Parathyroid adenoma (tissue), 2 donors: ENCODE results near the gene TEP1.

Experiments used
- H2AFZ ChIP-seq: fragments of 300-600 bp; sonication (generic); one replicate; pipeline ENCODE4 v1.7.0; 2017; ENCODE audit warnings: antibody characterized with exemption, mild to moderate bottlenecking
- H3K27ac ChIP-seq: fragments of 300-600 bp; sonication (generic); one replicate; pipeline ENCODE4 v1.7.0; 2017
- H3K27me3 ChIP-seq: fragments of 300-600 bp; sonication (generic); one replicate; pipeline ENCODE4 v1.7.0; 2017; ENCODE audit warnings: low read length; ENCODE audit not compliant: control insufficient read depth, insufficient read depth
- H3K36me3 ChIP-seq: fragments of 300-600 bp; sonication (generic); one replicate; pipeline ENCODE4 v1.7.0; 2017; ENCODE audit warnings: low read length; ENCODE audit not compliant: control insufficient read depth, insufficient read depth
- H3K4me1 ChIP-seq: fragments of 300-600 bp; sonication (generic); one replicate; pipeline ENCODE4 v1.7.0; 2017; ENCODE audit warnings: control low read depth
- H3K4me2 ChIP-seq: fragments of 300-600 bp; sonication (generic); one replicate; pipeline ENCODE4 v1.7.0; 2017; ENCODE audit warnings: low read length
- H3K4me3 ChIP-seq: fragments of 300-600 bp; sonication (generic); one replicate; pipeline ENCODE4 v1.7.0; 2017; ENCODE audit warnings: low read depth, low read length
- H3K79me2 ChIP-seq: fragments of 300-600 bp; sonication (generic); one replicate; pipeline ENCODE4 v1.7.0; 2017; ENCODE audit warnings: control low read depth
- H3K9ac ChIP-seq: fragments of 300-600 bp; sonication (generic); one replicate; pipeline ENCODE4 v1.7.0; 2017; ENCODE audit warnings: mild to moderate bottlenecking
- H3K9me3 ChIP-seq: fragments of 300-600 bp; sonication (generic); one replicate; pipeline ENCODE4 v1.7.0; 2017; ENCODE audit warnings: low read length; ENCODE audit not compliant: control insufficient read depth
- TF ChIP-seq, protein P1 (sequence below): fragments of 300-600 bp; sonication (generic); IDR thresholded peaks from one replicate; pipeline ENCODE4 v1.7.0; 2017; ENCODE audit warnings: antibody characterized with exemption, mild to moderate bottlenecking
- donor health status: primary hyperparathyroidism.

TEP1 gene

DNA sequence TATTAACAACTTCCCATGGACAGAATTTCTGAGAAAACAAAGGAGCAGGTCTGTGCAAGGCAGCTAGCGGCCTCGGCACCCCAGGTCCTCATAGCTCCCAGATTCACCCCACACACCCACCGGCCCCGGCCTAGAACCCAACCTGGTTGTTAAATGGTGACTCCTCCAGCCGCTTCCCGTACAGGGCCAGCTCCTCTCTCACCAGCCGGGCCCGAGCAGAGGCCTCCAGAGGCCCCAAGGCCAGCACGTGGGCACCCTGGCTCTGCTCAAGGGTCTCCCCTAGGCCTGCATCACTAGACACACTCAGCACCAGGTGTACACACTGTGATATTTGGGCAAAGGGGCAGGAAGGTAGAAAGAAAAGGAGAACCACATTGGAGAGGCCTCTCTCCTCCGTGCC is 30.3 kb downstream of the TEP1 start:
- Histone ChIP-seq H3K9me3 (no peaks in the 10 kb centered on the region), H3K9ac (no peak overlapping the region), H3K4me1 (no peaks in the 10 kb centered on the region), H3K79me2 (no peaks in the 10 kb centered on the region), H3K4me3 (no peak overlapping the region), H3K27ac (no peak overlapping the region), H3K4me2 (no peak overlapping the region), H3K36me3 (no peaks in the 10 kb centered on the region), H3K27me3 (no peaks in the 10 kb centered on the region), H2AFZ (no peak overlapping the region)
- TF ChIP-seq, protein P1, sequence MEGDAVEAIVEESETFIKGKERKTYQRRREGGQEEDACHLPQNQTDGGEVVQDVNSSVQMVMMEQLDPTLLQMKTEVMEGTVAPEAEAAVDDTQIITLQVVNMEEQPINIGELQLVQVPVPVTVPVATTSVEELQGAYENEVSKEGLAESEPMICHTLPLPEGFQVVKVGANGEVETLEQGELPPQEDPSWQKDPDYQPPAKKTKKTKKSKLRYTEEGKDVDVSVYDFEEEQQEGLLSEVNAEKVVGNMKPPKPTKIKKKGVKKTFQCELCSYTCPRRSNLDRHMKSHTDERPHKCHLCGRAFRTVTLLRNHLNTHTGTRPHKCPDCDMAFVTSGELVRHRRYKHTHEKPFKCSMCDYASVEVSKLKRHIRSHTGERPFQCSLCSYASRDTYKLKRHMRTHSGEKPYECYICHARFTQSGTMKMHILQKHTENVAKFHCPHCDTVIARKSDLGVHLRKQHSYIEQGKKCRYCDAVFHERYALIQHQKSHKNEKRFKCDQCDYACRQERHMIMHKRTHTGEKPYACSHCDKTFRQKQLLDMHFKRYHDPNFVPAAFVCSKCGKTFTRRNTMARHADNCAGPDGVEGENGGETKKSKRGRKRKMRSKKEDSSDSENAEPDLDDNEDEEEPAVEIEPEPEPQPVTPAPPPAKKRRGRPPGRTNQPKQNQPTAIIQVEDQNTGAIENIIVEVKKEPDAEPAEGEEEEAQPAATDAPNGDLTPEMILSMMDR: no peak

DNA sequence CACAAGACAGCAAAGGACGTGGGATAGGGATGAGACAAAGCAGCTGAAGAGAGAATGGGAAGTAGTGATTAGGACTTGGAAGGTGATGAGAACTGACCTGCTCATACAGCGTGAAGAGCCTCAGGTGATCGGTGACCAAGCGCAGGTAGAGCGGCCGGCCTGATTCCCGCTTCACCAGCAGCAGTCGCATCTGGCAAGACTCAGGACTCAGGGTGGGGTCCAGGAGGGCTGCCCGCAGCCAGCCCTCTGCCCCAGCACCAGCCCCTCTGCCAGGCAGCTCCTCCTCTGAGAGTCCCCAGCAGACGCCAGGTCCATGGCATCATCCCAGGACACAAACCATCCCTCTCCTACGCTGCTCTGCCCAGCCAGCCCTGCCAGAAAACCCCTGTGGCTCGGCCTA is 30.8 kb downstream of the TEP1 start:
- H3K79me2 ChIP-seq: no peaks in the 10 kb centered on the region
- no peaks in the 10 kb centered on the region for H3K9me3 ChIP-seq
- no peak overlapping the region for H3K4me2 ChIP-seq
- no peaks in the 10 kb centered on the region for H3K27me3 ChIP-seq
- TF ChIP-seq, protein P1: no peak
- no peaks in the 10 kb centered on the region for H3K36me3 ChIP-seq
- H2AFZ ChIP-seq: no peak overlapping the region
- H3K4me3 ChIP-seq: no peak overlapping the region
- no peak overlapping the region for H3K9ac ChIP-seq
- H3K27ac ChIP-seq: no peak overlapping the region
- H3K4me1 ChIP-seq: no peaks in the 10 kb centered on the region

DNA sequence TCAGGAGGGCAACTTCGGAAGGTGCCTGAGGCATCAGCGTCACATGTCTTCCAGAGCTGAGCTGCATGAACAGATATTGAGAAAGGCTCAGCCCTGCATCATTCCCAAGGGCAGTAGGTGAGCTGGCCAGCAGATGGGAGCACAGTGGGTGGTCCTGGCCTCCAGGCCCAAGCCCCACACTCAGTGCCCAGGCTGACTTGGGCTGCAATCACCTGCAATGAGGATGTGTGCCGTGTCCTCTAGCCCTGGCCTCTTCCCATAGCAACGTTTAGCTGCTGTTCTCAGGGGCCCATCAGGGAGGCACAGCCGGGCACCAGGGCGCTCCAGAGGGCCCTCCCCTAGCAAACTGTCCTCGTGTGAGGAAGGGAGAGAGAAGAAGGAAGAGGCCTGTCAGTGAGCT is 32.0 kb downstream of the TEP1 start:
- Histone ChIP-seq H3K36me3 (no peaks in the 10 kb centered on the region), H3K79me2 (no peaks in the 10 kb centered on the region), H3K4me2 (no peak overlapping the region), H3K9ac (no peak overlapping the region), H3K27me3 (no peaks in the 10 kb centered on the region), H2AFZ (no peak overlapping the region), H3K9me3 (no peaks in the 10 kb centered on the region), H3K4me1 (no peaks in the 10 kb centered on the region), H3K27ac (no peak overlapping the region), H3K4me3 (no peak overlapping the region)
- TF ChIP-seq, protein P1: no peak

DNA sequence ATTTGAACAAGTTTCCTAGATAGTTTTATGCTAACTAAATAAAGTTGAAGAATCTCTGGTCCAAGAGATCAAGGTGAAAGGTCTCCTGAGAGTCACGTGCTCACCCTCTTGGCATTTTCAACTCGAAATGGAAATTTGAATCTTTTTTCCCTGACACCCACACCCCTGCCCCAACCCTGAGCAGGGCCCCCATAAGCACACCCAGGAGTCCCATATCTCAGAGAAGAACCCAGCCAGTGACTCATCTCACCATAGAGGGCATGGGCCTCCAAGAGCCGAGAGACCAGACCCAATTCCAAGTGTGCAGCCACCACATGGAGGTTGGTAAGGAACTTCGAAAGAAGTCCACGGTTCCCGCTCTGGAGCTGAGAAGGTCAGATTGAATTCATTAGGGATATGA is 32.6 kb downstream of the TEP1 start:
- H3K27ac ChIP-seq: no peak overlapping the region
- no peaks in the 10 kb centered on the region for H3K9me3 ChIP-seq
- H2AFZ ChIP-seq: no peak overlapping the region
- no peak overlapping the region for H3K9ac ChIP-seq
- no peak overlapping the region for H3K4me3 ChIP-seq
- H3K79me2 ChIP-seq: no peaks in the 10 kb centered on the region
- no peaks in the 10 kb centered on the region for H3K4me1 ChIP-seq
- H3K36me3 ChIP-seq: no peaks in the 10 kb centered on the region
- TF ChIP-seq, protein P1: no peak
- no peaks in the 10 kb centered on the region for H3K27me3 ChIP-seq
- no peak overlapping the region for H3K4me2 ChIP-seq

DNA sequence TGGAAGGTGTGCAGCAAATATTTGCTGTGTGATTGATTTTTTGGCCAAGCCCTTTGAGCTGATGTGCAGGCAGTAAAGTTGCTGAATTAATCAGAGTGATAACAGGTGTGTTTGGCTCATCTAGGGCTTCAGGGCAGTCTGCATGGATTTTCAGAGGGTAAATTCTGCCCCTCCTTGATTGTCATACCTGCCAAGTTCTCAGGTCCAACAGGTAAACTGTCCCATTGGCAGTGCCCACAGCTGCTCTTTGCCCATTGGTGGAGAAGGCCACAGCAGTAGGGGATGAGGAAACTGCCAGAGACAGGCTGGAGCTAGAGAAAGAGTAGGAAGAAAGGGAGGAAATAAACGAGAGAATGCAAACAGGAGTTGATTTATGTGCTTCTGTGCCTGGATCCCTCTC is 33.6 kb downstream of the TEP1 start:
- Histone ChIP-seq H3K36me3 (no peaks in the 10 kb centered on the region), H2AFZ (no peak overlapping the region), H3K9ac (no peak overlapping the region), H3K79me2 (no peaks in the 10 kb centered on the region), H3K4me3 (no peak overlapping the region), H3K4me1 (no peaks in the 10 kb centered on the region), H3K9me3 (no peaks in the 10 kb centered on the region), H3K27ac (no peak overlapping the region), H3K4me2 (no peak overlapping the region), H3K27me3 (no peaks in the 10 kb centered on the region)
- TF ChIP-seq, protein P1: no peak
